ENCODE measurements around the gene PITPNC1. TPM values are rescaled to one million over a fixed set of nuclear protein-coding genes. Genes with fewer than 3 reads are reported as not detected.

PITPNC1 gene
- polyA plus RNA-seq, 1 of the 3 experiments (the other 2 are of a cell fraction) = 18.4 TPM

DNA sequence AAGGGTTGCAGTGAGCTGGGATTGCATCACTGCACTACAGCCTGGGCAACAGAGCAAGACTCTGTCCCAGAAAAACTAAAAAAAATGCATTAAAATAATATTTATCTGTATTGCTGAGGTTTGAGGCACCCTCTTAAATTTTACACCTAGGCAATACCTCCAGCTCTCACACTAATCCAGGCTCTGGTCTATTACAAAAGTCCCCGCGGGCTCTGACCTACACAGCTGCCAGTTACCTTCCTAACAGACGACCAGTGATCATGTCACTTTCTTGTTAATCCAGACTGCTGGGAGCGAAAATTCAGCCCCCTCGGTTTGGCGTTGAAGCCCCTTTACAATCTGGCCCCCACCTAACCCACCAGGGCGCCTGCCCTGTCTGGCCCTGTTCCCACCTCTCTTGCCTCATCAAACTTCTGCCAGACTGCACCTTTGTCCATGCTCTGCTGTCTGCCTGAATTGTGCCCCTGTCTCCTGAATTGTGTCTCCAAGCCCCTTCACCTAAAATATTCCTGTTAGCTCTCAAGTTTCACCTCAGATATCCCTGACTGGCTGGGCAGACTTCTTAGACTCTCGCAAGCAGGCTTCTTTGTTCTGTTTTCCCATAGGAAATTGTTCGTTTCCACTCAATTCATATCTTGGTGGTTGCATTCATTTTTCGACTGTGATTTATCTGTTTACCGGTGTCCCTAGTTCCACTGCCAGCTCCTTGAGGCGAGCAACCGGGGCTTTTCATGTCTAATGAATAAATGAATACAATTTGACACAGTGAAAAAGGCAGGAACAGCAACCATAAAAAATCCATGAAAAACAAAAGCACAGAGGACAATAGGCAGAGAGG, 65.9 kb downstream of the PITPNC1 start:
- Histone ChIP-seq H4K20me1 (ENCODE audit: insufficient read depth) (no peaks in the 10 kb centered on the region), H3K9ac (peak overlapping the region; percentile 1; the same call in 1 of the 2 replicates), H3K9me2 (no peaks in the 10 kb centered on the region), H3K9me3 (no peaks in the 10 kb centered on the region), H3K4me3 (ENCODE audit: low read depth in 2 of 2, low read length in 1 of 2) (no peak overlapping the region), H3K4me1 (ENCODE audit: control insufficient read depth in 1 of 2, insufficient read depth in 2 of 2, low read depth in 1 of 2, low read length in 1 of 2) (peaks cover 36 to 43% of the 10 kb centered on the region in 2 experiments), H3K27me3 (ENCODE audit: insufficient read depth) (no peaks in the 10 kb centered on the region), H3K27ac (ENCODE audit: low read depth in 2 of 2, low read length in 1 of 2) (peak overlapping the region; percentile 81 to 94), H3F3A (replicated peaks; ENCODE audit: insufficient read depth) (peaks cover 27% of the 10 kb centered on the region), H2AFZ (ENCODE audit: low read depth) (peak overlapping the region; percentile 20; the same call in 1 of the 2 replicates), H3K36me3 (replicated peaks in 1 of 2; ENCODE audit: control insufficient read depth in 1 of 2, insufficient read depth in 2 of 2, low read length in 1 of 2) (no peaks in the 10 kb centered on the region), H3K79me2 (ENCODE audit: insufficient read depth) (peaks cover 13% of the 10 kb centered on the region; the same call in 1 of the 2 replicates), H3K4me2 (peak overlapping the region; percentile 21; the same call in 1 of the 2 replicates)
- CTCF ChIA-PET = interaction anchor here (1.1 to 5.2 kb wide), 6 partner anchors 10 to 162 kb away, joined by 3 to 35 read pairs (median 16); no protein-coding TSS in a partner anchor
- 73% methylated on average over 13 of the region's 13 CpGs for WGBS (ENCODE audit: low lambda C conversion rate)
- POLR2A ChIA-PET = interaction anchor here (0.6 kb wide), 1 partner anchor 206 kb away, joined by 5 read pairs; no protein-coding TSS in a partner anchor
- no peak for DNase-seq
- TF ChIP-seq YY1 (IDR thresholded peaks at IDR 0.05; ENCODE audit: low read depth) (no peak), MEF2A (IDR thresholded peaks at IDR 0.05; ENCODE audit: borderline replicate concordance, low read depth) (no peak), ELF1 (IDR thresholded peaks at IDR 0.05) (no peak), MXI1 (IDR thresholded peaks at IDR 0.05; ENCODE audit: low read depth, low read length) (no peak), CHD2 (IDR thresholded peaks at IDR 0.05; ENCODE audit: low read length, partially characterized antibody) (no peak), POLR2AphosphoS5 (IDR thresholded peaks at IDR 0.05; ENCODE audit: low read depth, low read length) (no peak), JUND (IDR thresholded peaks at IDR 0.05) (no peak), GATA2 (CRISPR knock-in tag; IDR thresholded peaks at IDR 0.05) (no peak), TAF1 (IDR thresholded peaks at IDR 0.05; ENCODE audit: borderline replicate concordance, low read depth, low read length) (no peak), EZH2phosphoT487 (IDR thresholded peaks at IDR 0.05; ENCODE audit: borderline replicate concordance, low read depth) (no peak)
- TF ChIP-seq, protein P1, sequence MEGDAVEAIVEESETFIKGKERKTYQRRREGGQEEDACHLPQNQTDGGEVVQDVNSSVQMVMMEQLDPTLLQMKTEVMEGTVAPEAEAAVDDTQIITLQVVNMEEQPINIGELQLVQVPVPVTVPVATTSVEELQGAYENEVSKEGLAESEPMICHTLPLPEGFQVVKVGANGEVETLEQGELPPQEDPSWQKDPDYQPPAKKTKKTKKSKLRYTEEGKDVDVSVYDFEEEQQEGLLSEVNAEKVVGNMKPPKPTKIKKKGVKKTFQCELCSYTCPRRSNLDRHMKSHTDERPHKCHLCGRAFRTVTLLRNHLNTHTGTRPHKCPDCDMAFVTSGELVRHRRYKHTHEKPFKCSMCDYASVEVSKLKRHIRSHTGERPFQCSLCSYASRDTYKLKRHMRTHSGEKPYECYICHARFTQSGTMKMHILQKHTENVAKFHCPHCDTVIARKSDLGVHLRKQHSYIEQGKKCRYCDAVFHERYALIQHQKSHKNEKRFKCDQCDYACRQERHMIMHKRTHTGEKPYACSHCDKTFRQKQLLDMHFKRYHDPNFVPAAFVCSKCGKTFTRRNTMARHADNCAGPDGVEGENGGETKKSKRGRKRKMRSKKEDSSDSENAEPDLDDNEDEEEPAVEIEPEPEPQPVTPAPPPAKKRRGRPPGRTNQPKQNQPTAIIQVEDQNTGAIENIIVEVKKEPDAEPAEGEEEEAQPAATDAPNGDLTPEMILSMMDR (IDR thresholded peaks at IDR 0.05) = no peak
- TF ChIP-seq, protein P2, sequence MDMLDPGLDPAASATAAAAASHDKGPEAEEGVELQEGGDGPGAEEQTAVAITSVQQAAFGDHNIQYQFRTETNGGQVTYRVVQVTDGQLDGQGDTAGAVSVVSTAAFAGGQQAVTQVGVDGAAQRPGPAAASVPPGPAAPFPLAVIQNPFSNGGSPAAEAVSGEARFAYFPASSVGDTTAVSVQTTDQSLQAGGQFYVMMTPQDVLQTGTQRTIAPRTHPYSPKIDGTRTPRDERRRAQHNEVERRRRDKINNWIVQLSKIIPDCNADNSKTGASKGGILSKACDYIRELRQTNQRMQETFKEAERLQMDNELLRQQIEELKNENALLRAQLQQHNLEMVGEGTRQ (IDR thresholded peaks at IDR 0.05; ENCODE audit: borderline replicate concordance, low read depth, low read length) = no peak
- TF ChIP-seq, protein P3, sequence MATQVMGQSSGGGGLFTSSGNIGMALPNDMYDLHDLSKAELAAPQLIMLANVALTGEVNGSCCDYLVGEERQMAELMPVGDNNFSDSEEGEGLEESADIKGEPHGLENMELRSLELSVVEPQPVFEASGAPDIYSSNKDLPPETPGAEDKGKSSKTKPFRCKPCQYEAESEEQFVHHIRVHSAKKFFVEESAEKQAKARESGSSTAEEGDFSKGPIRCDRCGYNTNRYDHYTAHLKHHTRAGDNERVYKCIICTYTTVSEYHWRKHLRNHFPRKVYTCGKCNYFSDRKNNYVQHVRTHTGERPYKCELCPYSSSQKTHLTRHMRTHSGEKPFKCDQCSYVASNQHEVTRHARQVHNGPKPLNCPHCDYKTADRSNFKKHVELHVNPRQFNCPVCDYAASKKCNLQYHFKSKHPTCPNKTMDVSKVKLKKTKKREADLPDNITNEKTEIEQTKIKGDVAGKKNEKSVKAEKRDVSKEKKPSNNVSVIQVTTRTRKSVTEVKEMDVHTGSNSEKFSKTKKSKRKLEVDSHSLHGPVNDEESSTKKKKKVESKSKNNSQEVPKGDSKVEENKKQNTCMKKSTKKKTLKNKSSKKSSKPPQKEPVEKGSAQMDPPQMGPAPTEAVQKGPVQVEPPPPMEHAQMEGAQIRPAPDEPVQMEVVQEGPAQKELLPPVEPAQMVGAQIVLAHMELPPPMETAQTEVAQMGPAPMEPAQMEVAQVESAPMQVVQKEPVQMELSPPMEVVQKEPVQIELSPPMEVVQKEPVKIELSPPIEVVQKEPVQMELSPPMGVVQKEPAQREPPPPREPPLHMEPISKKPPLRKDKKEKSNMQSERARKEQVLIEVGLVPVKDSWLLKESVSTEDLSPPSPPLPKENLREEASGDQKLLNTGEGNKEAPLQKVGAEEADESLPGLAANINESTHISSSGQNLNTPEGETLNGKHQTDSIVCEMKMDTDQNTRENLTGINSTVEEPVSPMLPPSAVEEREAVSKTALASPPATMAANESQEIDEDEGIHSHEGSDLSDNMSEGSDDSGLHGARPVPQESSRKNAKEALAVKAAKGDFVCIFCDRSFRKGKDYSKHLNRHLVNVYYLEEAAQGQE (IDR thresholded peaks at IDR 0.05; ENCODE audit: low read depth, low read length) = no peak
- TF ChIP-seq, protein P4, sequence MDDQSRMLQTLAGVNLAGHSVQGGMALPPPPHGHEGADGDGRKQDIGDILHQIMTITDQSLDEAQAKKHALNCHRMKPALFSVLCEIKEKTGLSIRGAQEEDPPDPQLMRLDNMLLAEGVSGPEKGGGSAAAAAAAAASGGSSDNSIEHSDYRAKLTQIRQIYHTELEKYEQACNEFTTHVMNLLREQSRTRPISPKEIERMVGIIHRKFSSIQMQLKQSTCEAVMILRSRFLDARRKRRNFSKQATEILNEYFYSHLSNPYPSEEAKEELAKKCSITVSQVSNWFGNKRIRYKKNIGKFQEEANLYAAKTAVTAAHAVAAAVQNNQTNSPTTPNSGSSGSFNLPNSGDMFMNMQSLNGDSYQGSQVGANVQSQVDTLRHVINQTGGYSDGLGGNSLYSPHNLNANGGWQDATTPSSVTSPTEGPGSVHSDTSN (IDR thresholded peaks at IDR 0.05) = no peak
- TF ChIP-seq, protein P5, sequence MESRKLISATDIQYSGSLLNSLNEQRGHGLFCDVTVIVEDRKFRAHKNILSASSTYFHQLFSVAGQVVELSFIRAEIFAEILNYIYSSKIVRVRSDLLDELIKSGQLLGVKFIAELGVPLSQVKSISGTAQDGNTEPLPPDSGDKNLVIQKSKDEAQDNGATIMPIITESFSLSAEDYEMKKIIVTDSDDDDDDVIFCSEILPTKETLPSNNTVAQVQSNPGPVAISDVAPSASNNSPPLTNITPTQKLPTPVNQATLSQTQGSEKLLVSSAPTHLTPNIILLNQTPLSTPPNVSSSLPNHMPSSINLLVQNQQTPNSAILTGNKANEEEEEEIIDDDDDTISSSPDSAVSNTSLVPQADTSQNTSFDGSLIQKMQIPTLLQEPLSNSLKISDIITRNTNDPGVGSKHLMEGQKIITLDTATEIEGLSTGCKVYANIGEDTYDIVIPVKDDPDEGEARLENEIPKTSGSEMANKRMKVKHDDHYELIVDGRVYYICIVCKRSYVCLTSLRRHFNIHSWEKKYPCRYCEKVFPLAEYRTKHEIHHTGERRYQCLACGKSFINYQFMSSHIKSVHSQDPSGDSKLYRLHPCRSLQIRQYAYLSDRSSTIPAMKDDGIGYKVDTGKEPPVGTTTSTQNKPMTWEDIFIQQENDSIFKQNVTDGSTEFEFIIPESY (IDR thresholded peaks at IDR 0.05; ENCODE audit: borderline replicate concordance, low read depth) = no peak
- TF ChIP-seq, protein P6, sequence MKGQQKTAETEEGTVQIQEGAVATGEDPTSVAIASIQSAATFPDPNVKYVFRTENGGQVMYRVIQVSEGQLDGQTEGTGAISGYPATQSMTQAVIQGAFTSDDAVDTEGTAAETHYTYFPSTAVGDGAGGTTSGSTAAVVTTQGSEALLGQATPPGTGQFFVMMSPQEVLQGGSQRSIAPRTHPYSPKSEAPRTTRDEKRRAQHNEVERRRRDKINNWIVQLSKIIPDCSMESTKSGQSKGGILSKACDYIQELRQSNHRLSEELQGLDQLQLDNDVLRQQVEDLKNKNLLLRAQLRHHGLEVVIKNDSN (IDR thresholded peaks at IDR 0.05; ENCODE audit: borderline replicate concordance, low read depth) = no peak
